Measurements from ENCODE around the gene ZNF592. TPM values are rescaled to one million over a fixed set of nuclear protein-coding genes. Genes with fewer than 3 reads are reported as not detected.

Gene ZNF592
- total and polyA plus RNA-seq, 2 experiments from 2014 or later = 14.4 to 17.6 TPM

GRCh38 chr15:84725001-84725491 lies 23.3 kb upstream of the ZNF592 start:
- H3K9me3 ChIP-seq (ENCODE audit: low read depth) = no peaks in the 10 kb centered on the region
- DNase-seq (ENCODE audit: low spot score) = no peak
- no peaks in the 10 kb centered on the region for H4K20me1 ChIP-seq (ENCODE audit: insufficient read depth, poor library complexity, severe bottlenecking)
- no peak overlapping the region for H3K4me2 ChIP-seq
- no peak overlapping the region for H3K27ac ChIP-seq
- no peaks in the 10 kb centered on the region for H3K4me1 ChIP-seq (ENCODE audit: insufficient read depth)
- H3K27me3 ChIP-seq = no peaks in the 10 kb centered on the region
- no peaks in the 10 kb centered on the region for H3K79me2 ChIP-seq
- no peak overlapping the region for H2AFZ ChIP-seq
- 13% methylated on average over 1 of the region's 1 CpG for WGBS (ENCODE audit: low lambda C conversion rate, missing lambda C conversion rate)
- H3K9me2 ChIP-seq (replicated peaks; ENCODE audit: insufficient read depth) = no peaks in the 10 kb centered on the region
- no peaks in the 10 kb centered on the region for H3K36me3 ChIP-seq (replicated peaks; ENCODE audit: insufficient read depth, low read depth)
- TF ChIP-seq CTCF (IDR thresholded peaks at IDR 0.05; ENCODE audit: poor library complexity) (no peak), EZH2 (IDR thresholded peaks at IDR 0.05; ENCODE audit: borderline replicate concordance) (no peak), EZH2phosphoT487 (IDR thresholded peaks at IDR 0.05; ENCODE audit: low read depth, severe bottlenecking, unreplicated experiment) (no peak)
- H3K4me3 ChIP-seq = no peak overlapping the region

GRCh38 chr15:84727429-84727828 lies 21.0 kb upstream of the ZNF592 start:
- Histone ChIP-seq H3K9me3 (ENCODE audit: low read depth) (no peaks in the 10 kb centered on the region), H3K27ac (no peak overlapping the region), H3K79me2 (no peaks in the 10 kb centered on the region), H3K4me1 (ENCODE audit: insufficient read depth) (no peaks in the 10 kb centered on the region), H3K4me2 (no peak overlapping the region), H2AFZ (no peak overlapping the region), H3K9me2 (replicated peaks; ENCODE audit: insufficient read depth) (no peaks in the 10 kb centered on the region), H4K20me1 (ENCODE audit: insufficient read depth, poor library complexity, severe bottlenecking) (no peaks in the 10 kb centered on the region), H3K4me3 (no peak overlapping the region), H3K36me3 (replicated peaks; ENCODE audit: insufficient read depth, low read depth) (no peaks in the 10 kb centered on the region), H3K27me3 (no peaks in the 10 kb centered on the region)
- no peak for TF ChIP-seq EZH2phosphoT487 (IDR thresholded peaks at IDR 0.05; ENCODE audit: low read depth, severe bottlenecking, unreplicated experiment)
- no peak for TF ChIP-seq EZH2 (IDR thresholded peaks at IDR 0.05; ENCODE audit: borderline replicate concordance)
- TF ChIP-seq CTCF (IDR thresholded peaks at IDR 0.05; ENCODE audit: poor library complexity) = no peak
- DNase-seq (ENCODE audit: low spot score) = no peak
- 88% methylated on average over 6 of the region's 6 CpGs for WGBS (ENCODE audit: low lambda C conversion rate, missing lambda C conversion rate)

GRCh38 chr15:84731774-84732173 lies 16.6 kb upstream of the ZNF592 start:
- Histone ChIP-seq H3K36me3 (replicated peaks; ENCODE audit: insufficient read depth, low read depth) (no peaks in the 10 kb centered on the region), H3K4me1 (ENCODE audit: insufficient read depth) (peaks cover 5% of the 10 kb centered on the region), H2AFZ (no peak overlapping the region), H3K4me2 (no peak overlapping the region), H3K9me3 (ENCODE audit: low read depth) (no peaks in the 10 kb centered on the region), H4K20me1 (ENCODE audit: insufficient read depth, poor library complexity, severe bottlenecking) (no peaks in the 10 kb centered on the region), H3K79me2 (no peaks in the 10 kb centered on the region), H3K4me3 (no peak overlapping the region), H3K27ac (no peak overlapping the region), H3K27me3 (no peaks in the 10 kb centered on the region), H3K9me2 (replicated peaks; ENCODE audit: insufficient read depth) (no peaks in the 10 kb centered on the region)
- no peak for DNase-seq (ENCODE audit: low spot score)
- TF ChIP-seq EZH2phosphoT487 (IDR thresholded peaks at IDR 0.05; ENCODE audit: low read depth, severe bottlenecking, unreplicated experiment) = no peak
- TF ChIP-seq CTCF (IDR thresholded peaks at IDR 0.05; ENCODE audit: poor library complexity) = no peak
- no peak for TF ChIP-seq EZH2 (IDR thresholded peaks at IDR 0.05; ENCODE audit: borderline replicate concordance)

Measured in hepatocyte (in vitro differentiated cells).